ENCODE data around the gene SEMG2.

GRCh38 chr20:45246109-45246508 lies 24.9 kb downstream of the SEMG2 start:
- TF ChIP-seq CTCF (optimal IDR thresholded peaks at IDR 0.05 in 1 of 3, IDR thresholded peaks at IDR 0.05 in 1 of 3, conservative IDR thresholded peaks at IDR 0.05 in 1 of 3; ENCODE audit: extremely low read depth in 1 of 3, insufficient read depth in 2 of 3, low read length in 3 of 3) (no peak), EZH2 (IDR thresholded peaks at IDR 0.05; ENCODE audit: low read length) (no peak)

All from keratinocyte (primary cell).